ENCODE results near the gene ARHGAP42.

Gene ARHGAP42

DNA sequence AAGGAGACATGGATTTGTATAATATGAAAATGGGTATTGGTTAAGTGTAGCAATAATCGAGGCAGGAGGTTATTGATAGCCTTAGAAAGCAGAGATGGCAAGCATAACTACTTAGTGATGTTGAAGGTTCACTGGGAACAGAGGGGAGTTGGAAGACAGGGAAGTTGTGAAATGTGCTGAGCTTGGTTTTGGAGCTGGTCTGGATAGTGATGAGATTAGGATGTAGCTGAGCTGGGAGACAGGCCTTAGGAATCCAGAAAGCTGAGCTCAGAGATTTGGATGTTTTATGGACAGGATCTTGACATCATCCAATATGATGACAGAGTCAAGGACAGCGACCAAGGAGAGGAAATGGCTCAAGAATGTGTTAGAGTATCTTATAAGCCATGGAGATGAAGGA, 113.1 kb downstream of the ARHGAP42 start:
- DNase-seq (ENCODE audit: low read depth, low spot score) = no peak

- DNase-seq (ENCODE audit: low read depth, low spot score) = no peak
Measured at GRCh38 chr11:100801225-100801999, 114.3 kb downstream of the ARHGAP42 start.

- peak; percentile 40 for DNase-seq (ENCODE audit: low read depth, low spot score)
Measured at GRCh38 chr11:100805506-100806199, 118.6 kb downstream of the ARHGAP42 start.

DNA sequence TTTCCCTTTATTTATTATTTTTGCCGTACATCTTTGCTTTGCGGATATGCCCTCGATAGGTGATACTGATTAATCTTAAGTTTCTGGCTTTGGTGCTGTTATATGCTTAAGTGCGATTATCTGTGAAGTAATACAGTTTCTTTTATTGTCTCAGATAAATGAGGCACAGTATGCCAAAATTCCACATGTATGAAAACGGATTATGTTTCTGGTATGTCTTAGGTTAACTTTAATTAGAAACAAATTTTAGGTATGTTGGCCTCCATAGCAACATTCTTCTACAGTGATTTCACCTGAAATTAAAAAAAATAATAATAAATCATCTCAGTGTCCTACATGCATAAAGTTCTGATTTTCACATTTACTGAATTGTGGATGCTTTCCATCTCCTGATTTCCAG, 119.2 kb downstream of the ARHGAP42 start:
- no peak for DNase-seq (ENCODE audit: low read depth, low spot score)

- DNase-seq (ENCODE audit: low read depth, low spot score) = peak; percentile 66
Measured at GRCh38 chr11:100808904-100809491, 121.9 kb downstream of the ARHGAP42 start.

DNA sequence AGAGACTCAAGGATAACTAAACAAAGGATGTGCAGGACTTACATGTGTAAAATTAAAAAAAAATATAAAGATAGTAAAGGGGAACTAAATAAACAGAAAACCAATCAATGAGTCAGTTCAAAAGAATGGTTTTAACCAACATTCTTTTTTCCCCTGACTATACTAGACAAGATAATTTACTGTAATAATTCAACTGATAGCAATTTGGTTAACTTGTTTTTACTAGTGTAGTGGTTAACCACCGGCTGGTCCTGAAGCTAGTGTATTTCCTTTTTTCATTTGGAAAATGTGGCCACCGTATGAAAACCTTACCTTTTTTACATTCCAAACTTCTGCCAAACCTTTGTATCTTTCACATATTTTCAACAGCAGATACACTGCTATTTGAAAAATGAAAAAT, 123.1 kb downstream of the ARHGAP42 start:
- DNase-seq (ENCODE audit: low read depth, low spot score) = peak; percentile 45

DNA sequence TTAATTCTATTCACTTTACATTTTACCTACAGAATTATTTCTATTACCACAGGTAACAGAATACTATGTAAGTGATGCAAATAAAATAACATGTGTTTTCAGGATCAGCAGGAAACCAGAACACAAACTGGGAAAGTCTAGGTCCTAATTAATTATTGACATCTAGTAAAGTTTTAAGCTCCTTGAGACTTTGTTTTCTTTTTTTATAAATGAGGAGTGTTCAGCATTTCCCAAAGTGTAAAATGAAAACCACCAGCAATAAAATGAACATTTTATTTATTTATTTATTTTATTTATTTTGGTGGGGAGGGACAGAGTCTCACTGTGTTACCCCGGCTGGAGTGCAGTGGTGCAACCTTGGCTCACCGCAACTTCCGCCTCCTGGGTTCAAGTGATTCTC, 123.6 kb downstream of the ARHGAP42 start:
- DNase-seq (ENCODE audit: low read depth, low spot score) = no peak

DNA sequence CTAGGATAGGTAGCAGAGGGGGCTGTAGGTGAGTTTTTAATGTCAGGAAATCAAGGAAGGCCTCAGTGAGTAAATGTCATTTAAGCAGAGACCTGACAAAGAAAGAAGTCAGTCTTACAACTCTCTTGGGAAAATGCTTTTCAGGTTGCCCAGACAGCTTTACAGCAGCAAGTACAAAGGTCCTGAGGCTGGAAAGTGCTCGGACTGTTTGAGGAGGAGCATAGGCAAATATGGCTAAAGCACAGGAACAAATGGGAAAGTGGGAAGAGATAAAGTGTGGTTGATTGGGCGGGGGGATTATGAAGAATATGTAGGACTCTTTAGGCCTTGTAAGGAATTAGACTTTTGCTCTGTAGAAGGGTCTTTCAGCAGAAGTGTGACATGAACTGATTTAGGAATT, 125.4 kb downstream of the ARHGAP42 start:
- no peak for DNase-seq (ENCODE audit: low read depth, low spot score)

GRCh38 chr11:100815787-100816330, 128.8 kb downstream of the ARHGAP42 start:
- no peak for DNase-seq (ENCODE audit: low read depth, low spot score)

DNA sequence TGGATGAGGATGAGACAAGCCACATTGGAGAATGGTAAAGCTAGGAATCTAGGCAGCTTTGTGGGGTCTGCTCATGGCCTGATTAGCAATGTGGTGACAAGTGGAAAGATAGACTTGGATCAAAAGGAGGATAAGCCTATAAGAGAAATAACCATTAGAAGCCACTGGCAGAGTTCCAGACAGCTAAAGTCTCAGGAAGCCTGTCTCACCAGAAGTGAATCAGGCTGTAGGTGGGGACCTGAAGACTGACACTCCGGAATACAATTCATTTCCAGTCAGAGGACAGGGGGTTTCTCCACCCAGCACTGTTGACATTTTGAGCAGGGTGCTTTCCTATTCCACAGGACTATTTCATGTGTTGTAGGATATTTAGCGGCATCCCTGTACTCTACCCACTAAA, 129.7 kb downstream of the ARHGAP42 start:
- peak; percentile 35 for DNase-seq (ENCODE audit: low read depth, low spot score)

DNA sequence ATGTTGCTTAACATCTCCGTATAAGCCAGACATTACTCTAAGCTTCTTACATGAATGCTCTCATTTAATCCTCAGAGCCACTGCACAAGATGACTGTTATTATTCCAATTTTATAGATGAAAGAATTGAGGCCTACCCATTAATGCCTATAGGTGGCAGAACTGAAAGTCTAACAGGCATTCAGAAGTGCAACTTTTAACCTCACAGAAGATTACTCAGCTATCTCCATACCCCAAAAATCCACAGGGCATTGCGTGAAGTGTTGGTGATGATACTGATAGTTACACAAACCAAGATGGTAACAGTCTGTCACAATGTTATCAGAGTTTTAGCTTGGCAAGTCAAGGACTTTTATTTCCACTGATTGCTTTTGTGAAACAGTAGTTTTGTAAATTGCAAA, 130.5 kb downstream of the ARHGAP42 start:
- DNase-seq (ENCODE audit: low read depth, low spot score) = no peak

- no peak for DNase-seq (ENCODE audit: low read depth, low spot score)
Measured at GRCh38 chr11:100820621-100821020, 133.5 kb downstream of the ARHGAP42 start.

- DNase-seq (ENCODE audit: low read depth, low spot score) = no peak
Measured at GRCh38 chr11:100821198-100821597, 134.1 kb downstream of the ARHGAP42 start.

DNA sequence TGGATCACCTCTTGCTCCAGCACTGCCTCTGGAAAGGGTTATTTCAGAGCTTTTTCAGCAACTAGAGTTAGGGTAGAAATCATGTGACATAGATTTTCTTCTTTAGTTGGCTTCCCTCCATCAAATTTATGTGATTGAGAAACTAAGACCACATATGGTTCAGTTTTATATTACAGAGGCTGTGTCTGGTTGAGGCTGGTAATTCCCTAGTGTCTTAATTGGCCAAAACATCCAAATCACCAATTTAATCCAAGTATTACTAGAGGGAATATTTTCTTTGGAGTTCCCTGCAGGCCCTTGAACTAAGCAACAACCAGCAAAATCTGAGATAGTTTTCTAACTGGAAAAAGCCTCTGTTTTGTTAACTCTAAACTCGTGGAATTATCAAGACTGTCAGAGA, 136.3 kb downstream of the ARHGAP42 start:
- DNase-seq (ENCODE audit: low read depth, low spot score) = no peak

DNA sequence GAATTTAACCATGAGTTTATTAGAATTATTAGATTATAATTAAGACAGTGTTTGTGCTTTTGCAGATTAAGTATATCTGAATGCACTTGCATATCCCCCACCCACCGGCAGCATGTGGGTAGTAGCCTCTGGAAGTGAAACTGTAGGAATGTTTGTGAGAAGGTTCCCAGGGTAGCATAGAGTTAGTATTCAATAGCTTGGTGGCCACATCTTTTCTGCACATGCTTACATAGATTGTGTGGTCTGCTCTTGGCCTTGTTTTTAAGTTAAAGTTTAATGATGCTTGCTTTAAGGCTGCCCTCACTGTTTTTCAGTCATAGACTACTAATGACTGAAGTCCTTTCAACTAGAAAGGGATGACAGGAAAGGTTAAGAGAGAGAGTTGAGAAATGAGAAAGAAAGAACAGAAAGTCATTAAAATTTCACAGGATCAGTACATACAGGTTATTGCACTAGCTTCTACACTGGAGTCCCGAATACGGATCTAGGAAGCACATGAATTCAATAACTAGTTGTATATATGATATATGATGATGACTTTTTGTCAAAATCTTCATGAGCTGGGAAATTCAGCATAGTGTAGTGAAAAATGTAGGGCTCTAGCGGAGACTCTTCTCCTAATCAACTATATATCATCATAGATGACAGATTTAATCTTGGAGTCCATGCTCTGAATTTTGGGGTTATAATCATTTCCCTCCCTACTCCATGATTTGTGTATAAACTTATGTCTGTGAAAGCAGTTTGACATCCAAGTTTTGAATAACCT, 137.1 kb downstream of the ARHGAP42 start:
- DNase-seq (ENCODE audit: low read depth, low spot score) = peak; percentile 16

- DNase-seq (ENCODE audit: low read depth, low spot score) = peak; percentile 18
Measured at GRCh38 chr11:100825626-100826025, 138.5 kb downstream of the ARHGAP42 start.

- DNase-seq (ENCODE audit: low read depth, low spot score) = peak; percentile 82
Measured at GRCh38 chr11:100827934-100828661, 141.0 kb downstream of the ARHGAP42 start.

DNA sequence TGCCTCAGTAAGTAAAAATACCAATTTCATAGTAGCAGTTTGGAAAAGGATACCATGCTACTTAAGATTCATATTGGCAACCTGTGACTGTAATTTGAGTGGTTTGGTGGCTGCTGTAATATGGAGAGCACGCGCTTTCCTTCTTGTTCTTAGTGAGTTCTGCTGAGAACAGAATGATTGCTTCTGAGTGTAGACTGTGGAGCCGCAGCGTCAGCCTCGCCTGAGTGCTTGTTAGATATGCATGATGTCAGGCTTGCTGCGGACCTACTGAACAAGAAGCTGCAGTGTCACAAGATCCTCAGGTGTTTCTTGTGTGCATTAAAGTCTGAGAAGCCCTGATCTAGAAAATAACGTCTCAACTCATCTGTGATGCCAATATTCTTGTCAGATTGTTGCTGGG, 143.2 kb downstream of the ARHGAP42 start:
- peak; percentile 67 for DNase-seq (ENCODE audit: low read depth, low spot score)

- DNase-seq (ENCODE audit: low read depth, low spot score) = peak; percentile 65
Measured at GRCh38 chr11:100830978-100831732, 144.1 kb downstream of the ARHGAP42 start.

- no peak for DNase-seq (ENCODE audit: low read depth, low spot score)
Measured at GRCh38 chr11:100831929-100832494, 144.9 kb downstream of the ARHGAP42 start.

Measured in astrocyte of the hippocampus (primary cell).